Muscle layer of colon (tissue), 2 donors: ENCODE results near the gene BTBD9.
"Not testable (repeated sequence)": the region's sequence is repeated elsewhere in the genome, so short reads cannot be mapped to it uniquely, and the experiment has no call there.

ENCODE experiments used
- H3K27ac ChIP-seq: one replicate; pipeline ENCODE4 v1.7.0; 2013; ENCODE audit warnings: low read depth, mild to moderate bottlenecking, low read length, moderate library complexity
- H3K27me3 ChIP-seq, 2 donors: one replicate each; pipeline ENCODE4 v1.7.0; 2013; ENCODE audit warnings: low read length in 2 of 2, mild to moderate bottlenecking in 2 of 2; ENCODE audit not compliant: insufficient read depth in 2 of 2, control insufficient read depth in 1 of 2
- H3K36me3 ChIP-seq: one replicate; pipeline ENCODE4 v1.7.0; 2013; ENCODE audit warnings: mild to moderate bottlenecking, low read length; ENCODE audit not compliant: insufficient read depth
- H3K4me1 ChIP-seq: one replicate; pipeline ENCODE4 v1.7.0; 2013; ENCODE audit warnings: mild to moderate bottlenecking, low read length; ENCODE audit not compliant: insufficient read depth
- H3K4me3 ChIP-seq, 2 donors: one replicate each; pipeline ENCODE4 v1.7.0; 2013; ENCODE audit warnings: low read length in 2 of 2, low read depth in 1 of 2, mild to moderate bottlenecking in 1 of 2, moderate library complexity in 1 of 2
- H3K9ac ChIP-seq: one replicate; pipeline ENCODE4 v1.7.0; 2013; ENCODE audit warnings: low read length
- H3K9me3 ChIP-seq: one replicate; pipeline ENCODE4 v1.7.0; 2013; ENCODE audit warnings: mild to moderate bottlenecking, low read length
- donor health status: abdominal sarcoma.
- donor health status: Adenocarcinoma of cecum.

BTBD9 gene

GRCh38 chr6:38141716-38142115, 498.0 kb downstream of the BTBD9 start:
- Histone ChIP-seq H3K27me3 (no peaks in the 10 kb centered on the region), H3K27ac (no peak overlapping the region), H3K9ac (no peak overlapping the region), H3K9me3 (no peaks in the 10 kb centered on the region), H3K4me3 (no peak overlapping the region), H3K36me3 (peaks cover 6% of the 10 kb centered on the region), H3K4me1 (no peaks in the 10 kb centered on the region)

- Histone ChIP-seq H3K9me3 (no peaks in the 10 kb centered on the region), H3K27ac (no peak overlapping the region), H3K4me3 (no peak overlapping the region), H3K4me1 (no peaks in the 10 kb centered on the region), H3K36me3 (peaks cover 6% of the 10 kb centered on the region), H3K27me3 (no peaks in the 10 kb centered on the region), H3K9ac (no peak overlapping the region)
These were observed 498.6 kb downstream of the BTBD9 start for GRCh38 chr6:38141085-38141484.

DNA sequence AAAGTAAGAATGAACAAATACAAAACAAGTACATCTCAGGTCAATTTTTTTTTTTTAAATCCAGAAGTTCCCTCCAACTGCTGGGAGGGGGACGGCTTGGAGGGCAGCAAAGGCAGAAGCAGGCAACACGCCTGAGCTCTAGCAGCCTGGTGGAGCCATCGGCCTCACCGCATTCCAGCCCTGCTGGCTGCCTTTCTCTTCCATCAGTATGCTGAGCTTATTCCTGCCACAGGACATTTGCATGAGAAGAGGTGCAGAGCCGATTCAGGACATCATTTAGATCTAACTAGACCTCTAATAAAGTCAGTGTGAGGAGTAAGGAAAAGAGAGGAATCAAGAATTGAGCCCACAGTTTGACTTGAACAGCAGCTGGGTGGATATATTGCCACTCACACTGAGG, 501.4 kb downstream of the BTBD9 start:
- Histone ChIP-seq H3K4me1 (no peaks in the 10 kb centered on the region), H3K9me3 (no peaks in the 10 kb centered on the region), H3K27me3 (no peaks in the 10 kb centered on the region), H3K9ac (no peak overlapping the region), H3K36me3 (no peaks in the 10 kb centered on the region), H3K27ac (no peak overlapping the region), H3K4me3 (no peak overlapping the region)

- Histone ChIP-seq H3K36me3 (no peaks in the 10 kb centered on the region), H3K9ac (no peak overlapping the region), H3K27ac (no peak overlapping the region), H3K4me1 (no peaks in the 10 kb centered on the region), H3K9me3 (no peaks in the 10 kb centered on the region), H3K4me3 (no peak overlapping the region), H3K27me3 (no peaks in the 10 kb centered on the region)
These were observed 502.0 kb downstream of the BTBD9 start for GRCh38 chr6:38137608-38138265.

DNA sequence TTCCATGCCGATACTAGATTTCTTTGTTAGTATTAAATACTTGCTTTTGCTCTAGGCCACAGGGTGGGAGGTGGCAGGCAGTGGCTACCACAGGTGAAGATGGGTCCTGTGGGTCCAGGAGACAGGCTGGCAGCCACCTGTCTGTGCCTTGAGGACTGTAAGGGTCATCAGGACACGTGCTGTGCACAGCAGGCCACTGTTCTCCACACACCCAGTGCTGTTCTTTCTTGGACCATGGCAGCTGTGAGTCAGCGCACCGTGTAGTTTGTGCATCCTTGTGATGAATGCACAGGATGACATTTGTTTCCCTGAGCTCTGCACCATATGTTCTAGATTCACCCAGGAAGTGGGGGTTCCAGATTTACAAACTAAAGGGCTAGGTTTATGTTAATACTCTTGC, 503.2 kb downstream of the BTBD9 start:
- Histone ChIP-seq H3K9ac (no peak overlapping the region), H3K9me3 (no peaks in the 10 kb centered on the region), H3K4me3 (no peak overlapping the region), H3K27ac (no peak overlapping the region), H3K4me1 (no peaks in the 10 kb centered on the region), H3K27me3 (no peaks in the 10 kb centered on the region), H3K36me3 (no peaks in the 10 kb centered on the region)

GRCh38 chr6:38134704-38135088, 505.0 kb downstream of the BTBD9 start:
- no peak overlapping the region for H3K4me3 ChIP-seq
- no peak overlapping the region for H3K27ac ChIP-seq
- H3K4me1 ChIP-seq = no peaks in the 10 kb centered on the region
- no peaks in the 10 kb centered on the region for H3K9me3 ChIP-seq
- H3K9ac ChIP-seq = no peak overlapping the region
- H3K36me3 ChIP-seq = no peaks in the 10 kb centered on the region
- no peaks in the 10 kb centered on the region for H3K27me3 ChIP-seq

GRCh38 chr6:38133932-38134703, 505.6 kb downstream of the BTBD9 start:
- Histone ChIP-seq H3K27ac (no peak overlapping the region), H3K4me1 (no peaks in the 10 kb centered on the region), H3K9ac (no peak overlapping the region), H3K27me3 (no peaks in the 10 kb centered on the region), H3K9me3 (no peaks in the 10 kb centered on the region), H3K36me3 (no peaks in the 10 kb centered on the region), H3K4me3 (no peak overlapping the region)

DNA sequence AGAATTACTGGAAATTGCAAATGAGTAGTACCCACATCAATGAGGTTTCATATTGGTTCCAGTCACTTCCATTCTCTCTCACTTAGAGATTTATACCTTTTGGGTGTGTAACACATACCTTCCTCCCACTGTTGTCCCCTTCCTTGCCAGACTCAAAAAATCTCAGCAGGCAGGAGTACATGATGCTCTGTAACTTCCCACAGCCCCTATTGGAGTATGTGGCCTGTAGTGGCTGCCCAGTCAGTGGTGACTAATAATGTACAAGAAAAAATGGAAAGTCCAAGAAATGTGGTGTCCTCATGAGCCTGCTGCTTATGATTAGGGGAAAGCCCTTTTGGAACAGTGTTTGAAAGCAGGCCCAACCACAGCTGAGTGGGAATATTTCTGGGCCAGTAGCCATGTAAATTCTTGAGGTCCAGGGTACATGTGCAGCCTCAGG, 508.2 kb downstream of the BTBD9 start:
- Histone ChIP-seq H3K27me3 (no peaks in the 10 kb centered on the region), H3K27ac (no peak overlapping the region), H3K9me3 (no peaks in the 10 kb centered on the region), H3K9ac (no peak overlapping the region), H3K4me3 (no peak overlapping the region), H3K4me1 (no peaks in the 10 kb centered on the region), H3K36me3 (no peaks in the 10 kb centered on the region)

GRCh38 chr6:38127284-38127683, 512.4 kb downstream of the BTBD9 start:
- no peak overlapping the region for H3K27ac ChIP-seq
- H3K9me3 ChIP-seq = no peaks in the 10 kb centered on the region
- no peaks in the 10 kb centered on the region for H3K4me1 ChIP-seq
- no peak overlapping the region for H3K9ac ChIP-seq
- H3K27me3 ChIP-seq = no peaks in the 10 kb centered on the region
- H3K4me3 ChIP-seq = no peak overlapping the region
- H3K36me3 ChIP-seq = no peaks in the 10 kb centered on the region

GRCh38 chr6:38124224-38124926, 515.4 kb downstream of the BTBD9 start:
- H3K36me3 ChIP-seq, H3K27me3 ChIP-seq, H3K4me1 ChIP-seq, H3K27ac ChIP-seq, H3K4me3 ChIP-seq, H3K9ac ChIP-seq, H3K9me3 ChIP-seq: not testable (repeated sequence)

GRCh38 chr6:38119516-38119915, 520.2 kb downstream of the BTBD9 start:
- no peak overlapping the region for H3K9ac ChIP-seq
- no peak overlapping the region for H3K27ac ChIP-seq
- no peaks in the 10 kb centered on the region for H3K9me3 ChIP-seq
- no peak overlapping the region for H3K4me3 ChIP-seq
- H3K4me1 ChIP-seq = peaks cover 7% of the 10 kb centered on the region
- H3K36me3 ChIP-seq = peaks cover 4% of the 10 kb centered on the region
- H3K27me3 ChIP-seq = no peaks in the 10 kb centered on the region
